AG09309 (cell line): ENCODE measurements around the gene ZDHHC12.

ENCODE experiments used
- DNase-seq: peaks from one replicate; pipeline ENCODE4 v3.0.0-alpha.2; 2010; ENCODE audit warnings: low read depth
- H3K4me3 ChIP-seq: 2 replicates; pipeline ENCODE4 v1.5.1; 2011; ENCODE audit warnings: mild to moderate bottlenecking, low read depth, low read length, moderate library complexity; ENCODE audit not compliant: control insufficient read depth
- CTCF ChIP-seq: IDR thresholded peaks from 2 replicates; pipeline ENCODE4 v1.5.1; 2011; ENCODE audit warnings: mild to moderate bottlenecking, low read depth, low read length, inconsistent platforms; ENCODE audit not compliant: insufficient read depth, control insufficient read depth; ENCODE audit errors: missing control alignments

ZDHHC12 gene

GRCh38 chr9:128727640-128728248, 3.8 kb upstream of the ZDHHC12 start:
- no peak for DNase-seq
- no peak for TF ChIP-seq CTCF
- H3K4me3 ChIP-seq, result no peak overlapping the region

DNA sequence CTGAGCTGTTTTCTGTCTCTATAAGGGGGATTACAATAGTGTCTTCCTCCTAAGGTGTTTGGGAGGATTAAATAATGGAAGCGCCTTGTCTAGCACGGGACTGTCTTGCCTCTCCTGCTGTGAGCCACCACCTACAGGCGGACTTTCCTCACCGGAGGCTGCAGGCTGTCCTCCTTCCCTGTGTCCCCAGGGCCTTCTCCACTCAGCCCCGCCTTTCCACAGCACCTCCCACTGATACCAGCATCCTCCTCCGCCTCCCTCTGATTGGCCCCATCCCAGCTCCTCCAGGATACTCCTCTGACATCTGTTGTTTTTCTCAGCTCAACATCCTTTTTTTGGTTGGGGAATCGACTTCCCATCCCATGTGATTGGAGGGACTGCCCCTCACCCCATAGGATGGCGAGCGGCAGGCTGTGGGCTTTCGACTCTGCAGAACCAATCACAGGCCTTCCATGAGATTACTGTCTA, 851 bp upstream of the ZDHHC12 start:
- peak overlapping the region; percentile 83 for H3K4me3 ChIP-seq
- no peak for DNase-seq
- no peak for TF ChIP-seq CTCF

DNA sequence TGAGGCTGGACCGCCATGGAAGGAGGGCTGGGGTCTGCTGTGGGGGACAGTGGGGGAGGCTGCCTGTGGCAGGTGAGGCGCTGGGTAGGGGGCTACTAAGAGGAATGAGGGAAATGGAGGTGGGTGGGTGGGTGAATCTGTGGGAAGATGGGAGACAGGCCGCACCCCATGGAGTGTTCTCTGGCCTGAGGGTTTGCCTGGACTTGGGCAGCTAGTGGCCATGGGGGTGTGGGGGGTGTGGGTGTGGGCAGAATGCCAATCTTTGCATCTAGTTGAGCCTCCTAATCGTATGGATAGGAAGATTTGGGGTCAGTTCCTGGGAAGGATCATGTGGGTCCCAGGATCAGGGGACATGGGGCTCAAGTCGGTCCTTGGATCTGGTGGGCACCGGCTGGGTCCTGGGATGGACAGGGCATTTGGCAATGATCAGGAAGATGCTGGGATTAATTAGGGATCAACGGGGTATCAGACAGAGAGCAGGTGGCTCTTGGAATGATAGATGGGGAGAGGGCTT, 518 bp downstream of the ZDHHC12 start:
- peak overlapping the region; percentile 83 for H3K4me3 ChIP-seq
- no peak for DNase-seq
- TF ChIP-seq CTCF, result no peak

- H3K4me3 ChIP-seq, result no peak overlapping the region
- TF ChIP-seq CTCF, result no peak
Observed at GRCh38 chr9:128722380-128723351, 1.3 kb downstream of the ZDHHC12 start.

GRCh38 chr9:128721487-128722010, 2.4 kb downstream of the ZDHHC12 start:
- DNase-seq, result no peak
- no peak overlapping the region for H3K4me3 ChIP-seq

More at GRCh38 chr9:128722380-128723351, 1.3 kb downstream of the ZDHHC12 start:
- no peak for DNase-seq

More at GRCh38 chr9:128721487-128722010, 2.4 kb downstream of the ZDHHC12 start:
- TF ChIP-seq CTCF, result no peak
